GM21515 (cell line): ENCODE results near the gene MCM10.
"Not testable (repeated sequence)": the region's sequence is repeated elsewhere in the genome, so short reads cannot be mapped to it uniquely, and the experiment has no call there.

Experiments used
- ATAC-seq: cut with Tn5 transposase; IDR thresholded peaks from one replicate; pipeline ENCODE4 v1.9.1; 2021; ENCODE audit not compliant: unreplicated experiment

Gene MCM10

GRCh38 chr10:13219685-13220670 lies 58.6 kb downstream of the MCM10 start:
- ATAC-seq = no peak

GRCh38 chr10:13221572-13221971 lies 60.2 kb downstream of the MCM10 start:
- no peak for ATAC-seq

- no peak for ATAC-seq
These were observed 60.8 kb downstream of the MCM10 start for GRCh38 chr10:13222151-13222550.

GRCh38 chr10:13222566-13222965 lies 61.2 kb downstream of the MCM10 start:
- ATAC-seq = no peak

GRCh38 chr10:13223241-13223640 lies 61.9 kb downstream of the MCM10 start:
- no peak for ATAC-seq

GRCh38 chr10:13224210-13224995 lies 63.0 kb downstream of the MCM10 start:
- ATAC-seq = no peak

GRCh38 chr10:13225601-13226000 lies 64.2 kb downstream of the MCM10 start:
- no peak for ATAC-seq

GRCh38 chr10:13227031-13227430 lies 65.7 kb downstream of the MCM10 start:
- ATAC-seq = no peak

GRCh38 chr10:13231190-13231589 lies 69.8 kb downstream of the MCM10 start:
- no peak for ATAC-seq

- no peak for ATAC-seq
These were observed 70.5 kb downstream of the MCM10 start for GRCh38 chr10:13231808-13232207.

- ATAC-seq = no peak
These were observed 72.0 kb downstream of the MCM10 start for GRCh38 chr10:13233358-13233757.

- ATAC-seq = no peak
These were observed 72.8 kb downstream of the MCM10 start, which contains the start of gene UCMA for GRCh38 chr10:13234172-13234571. Gene UCMA, minus strand, starts transcription at chr10:13234374. Its CDS starts 116 bp downstream, at chr10:13234258.

GRCh38 chr10:13234736-13235135 lies 73.4 kb downstream of the MCM10 start:
- not testable (repeated sequence) for ATAC-seq

GRCh38 chr10:13236638-13237037 lies 75.3 kb downstream of the MCM10 start:
- ATAC-seq = no peak

- no peak for ATAC-seq
These were observed 77.1 kb downstream of the MCM10 start for GRCh38 chr10:13238271-13239077.

- ATAC-seq = no peak
These were observed 78.6 kb downstream of the MCM10 start for GRCh38 chr10:13239923-13240322.

- ATAC-seq = no peak
These were observed 80.3 kb downstream of the MCM10 start for GRCh38 chr10:13241613-13242012.

- not testable (repeated sequence) for ATAC-seq
These were observed 80.9 kb downstream of the MCM10 start for GRCh38 chr10:13242260-13242659.

- no peak for ATAC-seq
These were observed 85.9 kb downstream of the MCM10 start for GRCh38 chr10:13247246-13247645.

GRCh38 chr10:13247784-13248183 lies 86.4 kb downstream of the MCM10 start:
- ATAC-seq = no peak

- ATAC-seq = no peak
These were observed 92.4 kb downstream of the MCM10 start for GRCh38 chr10:13253726-13254125.
